Smooth muscle cell of the coronary artery (primary cell): Measurements from ENCODE around the gene PHF13. TPM values are rescaled to one million over a fixed set of nuclear protein-coding genes. Genes with fewer than 3 reads are reported as not detected.

ENCODE experiments used
- total RNA-seq: library from RNA; depleted of rRNA; stranded (reverse); fragments of >200 nt; gene quantifications from 2 replicates; pipeline ENCODE4 v1.2.3, GENCODE V29; 2014; ENCODE audit warnings: low replicate concordance

PHF13 gene
- total RNA-seq, result 7.4 and 10.3 TPM in 2 replicates

GRCh38 chr1:6613361-6614018 is at the start of gene PHF13:
Gene PHF13 (plus strand): TSS chr1:6613731. CDS start chr1:6614067, 336 bp downstream.

DNA sequence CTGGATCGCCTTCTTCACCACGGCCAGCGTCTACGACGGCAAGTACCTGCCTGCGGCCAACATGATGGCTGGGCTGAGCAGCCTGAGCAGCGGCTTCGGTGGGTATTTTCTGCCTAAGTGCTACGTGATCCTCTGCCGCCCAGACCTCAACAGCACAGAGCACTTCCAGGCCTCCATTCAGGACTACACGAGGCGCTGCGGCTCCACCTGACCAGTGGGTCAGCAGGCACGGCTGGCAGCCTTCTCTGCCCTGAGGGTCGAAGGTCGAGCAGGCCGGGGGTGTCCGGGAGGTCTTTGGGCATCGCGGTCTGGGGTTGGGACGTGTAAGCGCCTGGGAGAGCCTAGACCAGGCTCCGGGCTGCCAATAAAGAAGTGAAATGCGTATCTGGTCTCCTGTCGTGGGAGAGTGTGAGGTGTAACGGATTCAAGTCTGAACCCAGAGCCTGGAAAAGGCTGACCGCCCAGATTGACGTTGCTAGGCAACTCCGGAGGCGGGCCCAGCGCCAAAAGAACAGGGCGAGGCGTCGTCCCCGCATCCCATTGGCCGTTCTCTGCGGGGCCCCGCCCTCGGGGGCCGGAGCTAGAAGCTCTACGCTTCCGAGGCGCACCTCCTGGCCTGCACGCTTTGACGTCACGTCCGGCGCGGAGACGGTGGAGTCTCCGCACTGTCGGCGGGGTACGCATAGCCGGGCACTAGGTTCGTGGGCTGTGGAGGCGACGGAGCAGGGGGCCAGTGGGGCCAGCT is 34.0 kb upstream of the PHF13 start, which contains the start of gene ZBTB48:
TSS of gene ZBTB48 (plus strand) at position 621 of the 745 bp plus-strand sequence. CDS start 616 bp downstream, outside the sequence.

DNA sequence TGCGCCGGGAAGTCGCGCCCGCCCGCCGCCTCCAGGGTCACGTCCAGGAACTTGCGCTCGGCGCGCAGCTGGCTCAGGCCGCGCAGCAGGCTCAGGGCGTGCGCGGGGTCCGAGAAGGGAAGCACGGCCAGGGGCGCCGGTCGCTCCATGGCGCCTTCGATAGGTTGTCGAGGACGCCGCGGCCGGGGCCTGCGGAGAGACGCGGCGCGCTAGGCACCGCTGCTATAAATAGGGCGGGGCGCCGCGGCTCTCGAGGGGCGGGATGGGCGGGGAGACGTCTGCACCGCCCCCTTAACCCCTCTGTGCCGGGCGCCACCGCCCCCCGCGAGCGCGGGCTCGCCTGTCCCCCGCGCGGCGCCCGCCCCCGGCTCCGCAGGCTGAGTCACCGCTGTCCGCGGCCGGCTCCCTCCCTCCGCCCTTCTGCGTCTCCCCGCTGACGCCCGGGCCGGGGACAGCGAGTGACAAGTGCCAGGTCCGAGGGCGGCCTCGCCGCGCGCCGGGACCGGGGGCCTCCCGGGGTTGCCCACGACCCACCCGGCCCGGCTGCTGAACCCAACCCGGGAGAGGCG is 10.8 kb upstream of the PHF13 start, which contains the start of gene KLHL21:
TSS of gene KLHL21 (minus strand) at position 201 of the 569 bp plus-strand sequence. CDS start at position 149, 52 bp downstream.

GRCh38 chr1:6624710-6625583 is 11.4 kb downstream of the PHF13 start, which contains the start of gene THAP3:
Gene THAP3 (plus strand): TSS chr1:6624868. CDS start chr1:6625219, 351 bp downstream.

Other genes starting within 250 kb of the PHF13 start
- 20.0 and 77.3 TPM in 2 replicates for gene ACOT7, start 220.0 kb upstream of the PHF13 start, total RNA-seq
- 0.12 and 4.1 TPM in 2 replicates for gene HES2, start 193.8 kb upstream of the PHF13 start, total RNA-seq
- gene ESPN, start 189.0 kb upstream of the PHF13 start, total RNA-seq, result under 0.01 TPM in 1 of 2 replicates, not detected in the other
- gene TNFRSF25, start 147.6 kb upstream of the PHF13 start, total RNA-seq, result 2.6 and 9.4 TPM in 2 replicates
- gene PLEKHG5, start 122.1 kb upstream of the PHF13 start, total RNA-seq, result 7.0 and 36.6 TPM in 2 replicates
- gene NOL9, start 59.2 kb upstream of the PHF13 start, total RNA-seq, result 11.7 and 13.5 TPM in 2 replicates
- gene TAS1R1, start 58.4 kb upstream of the PHF13 start, total RNA-seq, result 0.12 and 0.15 TPM in 2 replicates
- gene ZBTB48, start 33.7 kb upstream of the PHF13 start, total RNA-seq, result 15.2 and 16.1 TPM in 2 replicates
- 21.9 and 65.6 TPM in 2 replicates for gene KLHL21, start 10.9 kb upstream of the PHF13 start, total RNA-seq
- 17.1 and 18.1 TPM in 2 replicates for gene THAP3, start 11.1 kb downstream of the PHF13 start, total RNA-seq
- 42.0 and 44.5 TPM in 2 replicates for gene DNAJC11, start 88.1 kb downstream of the PHF13 start, total RNA-seq
- 53.1 and 62.2 TPM in 2 replicates for gene CAMTA1, start 171.7 kb downstream of the PHF13 start, total RNA-seq